Lower leg skin (tissue), 4 donors: ENCODE data around the gene CDCA8. TPM values are rescaled to one million over a fixed set of nuclear protein-coding genes. Genes with fewer than 3 reads are reported as not detected.
"Not testable (repeated sequence)": the region's sequence is repeated elsewhere in the genome, so short reads cannot be mapped to it uniquely, and the experiment has no call there.

Source experiments
- DNase-seq, 2 donors: peaks; one replicate each; pipeline ENCODE4 v3.0.0-alpha.2; 2019; ENCODE audit warnings: low spot score in 2 of 2
- H3K4me3 ChIP-seq: fragments of 200-600 bp; sonication (generic); 2 replicates; pipeline ENCODE4 v1.5.1; 2017; ENCODE audit warnings: mild to moderate bottlenecking, low read depth; ENCODE audit not compliant: poor library complexity, severe bottlenecking
- POLR2A ChIP-seq, 2 donors: fragments of 450-650 bp; IDR thresholded peaks; one replicate each; pipeline ENCODE4 v1.6.1; 2016 to 2017; ENCODE audit warnings: antibody characterized with exemption in 2 of 2, mild to moderate bottlenecking in 1 of 2, moderate library complexity in 1 of 2
- WGBS, 2 donors: methylation state at CpG; one replicate each; pipeline ENCODE4 v1.1.5; 2018; 5-methylcytosine and 5-hydroxymethylcytosine counted together
- intact Hi-C: fragments of 100-400 bp; cut with DNase I; formaldehyde crosslinking; loops from one replicate; pipeline ENCODE4 v1.15.0; 2023; ENCODE audit warnings: low total_unique reads
- total RNA-seq, 4 donors: library from RNA; depleted of rRNA; stranded (reverse); fragments of >200 nt; gene quantifications; one replicate each; pipeline ENCODE4 v1.1.0, GENCODE V29; 2016
- TF ChIP-seq, protein P1 (sequence below), 3 donors: fragments of 450-650 bp; IDR thresholded peaks; one replicate each; pipeline ENCODE4 v1.5.1; 2016; ENCODE audit warnings: antibody characterized with exemption in 3 of 3, mild to moderate bottlenecking in 3 of 3, moderate library complexity in 2 of 3

CDCA8 gene
- total RNA-seq, 4 donors from 2014 or later = 1.0 to 3.2 (median 1.8) TPM

GRCh38 chr1:37728416-37728815, 36.1 kb downstream of the CDCA8 start:
- peak in 1 of 2 donors; percentile 17 for DNase-seq
- TF ChIP-seq, protein P1, sequence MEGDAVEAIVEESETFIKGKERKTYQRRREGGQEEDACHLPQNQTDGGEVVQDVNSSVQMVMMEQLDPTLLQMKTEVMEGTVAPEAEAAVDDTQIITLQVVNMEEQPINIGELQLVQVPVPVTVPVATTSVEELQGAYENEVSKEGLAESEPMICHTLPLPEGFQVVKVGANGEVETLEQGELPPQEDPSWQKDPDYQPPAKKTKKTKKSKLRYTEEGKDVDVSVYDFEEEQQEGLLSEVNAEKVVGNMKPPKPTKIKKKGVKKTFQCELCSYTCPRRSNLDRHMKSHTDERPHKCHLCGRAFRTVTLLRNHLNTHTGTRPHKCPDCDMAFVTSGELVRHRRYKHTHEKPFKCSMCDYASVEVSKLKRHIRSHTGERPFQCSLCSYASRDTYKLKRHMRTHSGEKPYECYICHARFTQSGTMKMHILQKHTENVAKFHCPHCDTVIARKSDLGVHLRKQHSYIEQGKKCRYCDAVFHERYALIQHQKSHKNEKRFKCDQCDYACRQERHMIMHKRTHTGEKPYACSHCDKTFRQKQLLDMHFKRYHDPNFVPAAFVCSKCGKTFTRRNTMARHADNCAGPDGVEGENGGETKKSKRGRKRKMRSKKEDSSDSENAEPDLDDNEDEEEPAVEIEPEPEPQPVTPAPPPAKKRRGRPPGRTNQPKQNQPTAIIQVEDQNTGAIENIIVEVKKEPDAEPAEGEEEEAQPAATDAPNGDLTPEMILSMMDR (IDR thresholded peaks at IDR 0.05) = no peak
- no peak for TF ChIP-seq POLR2A (IDR thresholded peaks at IDR 0.05)
- intact Hi-C loops = no loop called here
- no peak overlapping the region for H3K4me3 ChIP-seq
- WGBS, 2 donors = 80 to 86% methylated on average over 4 of the region's 4 CpGs

DNA sequence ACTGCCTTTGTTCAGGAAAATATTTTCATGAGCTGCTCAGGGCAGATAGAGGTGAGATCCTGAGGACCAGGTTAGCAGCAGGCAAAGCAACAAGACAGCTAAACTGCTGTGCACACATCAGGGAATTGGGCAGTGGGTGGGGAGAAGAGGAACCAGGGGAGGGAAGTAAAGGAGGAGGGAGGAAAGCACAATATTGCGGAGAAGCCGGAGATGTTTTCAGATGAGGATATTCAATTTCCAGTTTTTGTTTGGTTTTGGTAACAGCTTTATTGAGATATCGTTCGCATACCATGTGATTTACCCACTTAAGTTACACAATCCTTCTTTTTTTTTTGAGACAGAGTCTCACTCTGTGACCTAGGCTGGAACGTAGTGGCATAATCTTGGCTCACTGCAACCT, 38.1 kb downstream of the CDCA8 start:
- DNase-seq = peak in 1 of 2 donors; percentile 15
- H3K4me3 ChIP-seq = no peak overlapping the region
- 73% methylated on average over 5 of the region's 5 CpGs for WGBS, 2 donors
- intact Hi-C loops = no loop called here
- TF ChIP-seq, protein P1 (IDR thresholded peaks at IDR 0.05) = no peak
- no peak for TF ChIP-seq POLR2A (IDR thresholded peaks at IDR 0.05)

DNA sequence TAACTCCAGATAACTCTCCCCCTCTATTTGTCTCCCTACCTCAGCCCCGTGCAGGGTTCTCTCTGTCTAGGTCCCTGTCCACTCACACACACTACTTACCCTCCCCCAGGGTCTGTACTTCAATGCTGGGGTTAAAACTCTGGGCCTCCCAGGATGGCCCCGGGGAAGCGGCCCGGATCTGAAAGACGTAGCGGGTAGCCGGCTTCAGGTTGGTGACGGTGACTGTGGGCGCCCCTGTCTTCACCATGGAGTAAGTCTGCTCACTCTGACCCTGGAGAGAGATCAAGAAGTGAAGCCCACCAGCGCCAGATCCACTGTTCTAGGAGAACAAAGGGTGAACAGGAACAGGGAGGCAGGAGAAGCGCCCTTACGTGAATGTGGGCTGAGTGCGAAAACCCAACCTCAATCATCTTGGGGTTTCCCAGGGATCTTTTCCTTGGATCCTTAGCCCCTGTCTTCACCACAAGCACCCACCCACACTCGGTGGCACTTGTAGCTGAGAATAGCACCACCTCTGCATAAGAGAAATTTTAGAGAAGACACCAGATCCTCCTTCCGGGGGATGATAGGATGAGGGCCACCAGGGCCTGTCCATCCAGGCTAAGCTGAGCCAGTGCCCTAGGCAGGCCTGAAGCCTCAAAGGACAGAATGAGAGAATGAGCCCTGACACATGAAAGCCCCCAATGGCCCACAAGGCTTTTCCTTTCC, 39.1 kb downstream of the CDCA8 start:
- DNase-seq = peak in 1 of 2 donors; percentile 82
- no peak overlapping the region for H3K4me3 ChIP-seq
- 89 to 90% methylated on average over 15 of the region's 15 CpGs for WGBS, 2 donors
- TF ChIP-seq, protein P1 (IDR thresholded peaks at IDR 0.05) = no peak
- no peak for TF ChIP-seq POLR2A (IDR thresholded peaks at IDR 0.05)
- intact Hi-C loops = no loop called here

DNA sequence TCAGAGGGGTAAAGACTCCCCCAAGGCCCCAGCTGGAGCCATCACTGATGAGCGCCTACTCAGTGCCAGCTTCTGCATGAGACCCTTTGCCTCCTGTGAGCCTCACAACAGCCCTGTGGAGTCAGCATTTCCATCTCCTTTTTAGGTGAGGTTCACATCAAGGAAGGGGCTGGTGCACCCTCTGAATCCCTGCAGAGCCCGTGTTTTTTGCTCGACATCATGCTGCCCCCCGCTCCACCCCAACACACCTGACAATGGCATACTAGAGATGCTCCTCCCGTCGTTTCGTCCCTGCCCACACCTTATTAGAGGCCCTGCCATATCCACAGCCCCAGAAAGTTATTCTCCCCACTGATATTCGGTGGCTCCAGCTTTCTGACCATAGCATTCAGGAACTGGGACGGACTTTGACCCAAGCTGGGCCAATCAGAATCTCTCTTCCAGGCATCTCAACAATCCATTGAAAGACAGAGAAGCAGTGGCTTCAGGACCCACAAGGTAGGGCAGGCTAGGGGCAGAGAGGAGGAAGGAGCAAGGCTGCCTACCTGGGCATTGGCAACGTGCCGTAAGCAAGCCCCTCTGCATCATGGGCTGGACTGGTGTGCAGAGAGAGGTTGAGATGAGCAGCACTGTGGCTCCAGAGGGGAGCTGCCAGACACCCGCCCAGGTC, 39.9 kb downstream of the CDCA8 start:
- DNase-seq = peak in 1 of 2 donors; percentile 65
- TF ChIP-seq, protein P1 (IDR thresholded peaks at IDR 0.05) = no peak
- no peak for TF ChIP-seq POLR2A (IDR thresholded peaks at IDR 0.05)
- intact Hi-C loops = no loop called here
- WGBS, 2 donors = 79 to 83% methylated on average over 12 of the region's 12 CpGs
- H3K4me3 ChIP-seq = no peak overlapping the region

- peak in 1 of 2 donors; percentile 72 for DNase-seq
- no peak for TF ChIP-seq POLR2A (IDR thresholded peaks at IDR 0.05)
- TF ChIP-seq, protein P1 (IDR thresholded peaks at IDR 0.05) = no peak
- whole genome bisulfite sequencing, 2 donors = 13 to 18% methylated on average over 32 of the region's 32 CpGs
- intact Hi-C loops = no loop called here
- H3K4me3 ChIP-seq = no peak overlapping the region
Observed at GRCh38 chr1:37734629-37735591, 42.6 kb downstream of the CDCA8 start.

DNA sequence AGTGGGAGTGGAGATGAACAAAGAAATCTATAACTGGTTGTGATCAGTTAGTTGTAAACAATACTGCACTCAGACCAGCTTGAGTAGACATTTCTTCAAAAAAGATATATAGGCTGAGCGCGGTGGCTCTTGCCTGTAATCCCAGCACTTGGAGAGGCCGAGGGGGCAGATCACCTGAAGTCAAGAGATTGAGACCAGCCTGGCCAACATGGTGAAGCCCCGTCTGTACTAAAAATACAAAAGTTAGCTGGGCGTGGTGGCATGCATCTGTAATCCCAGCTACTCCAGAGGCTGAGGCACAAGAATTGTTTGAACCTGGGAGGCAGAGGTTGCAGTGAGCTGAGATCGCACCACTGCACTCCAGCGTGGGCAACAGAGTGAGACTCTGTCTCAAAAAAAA, 45.7 kb downstream of the CDCA8 start:
- 75 to 79% methylated on average over 7 of the region's 7 CpGs for WGBS, 2 donors
- peak in 1 of 2 donors; percentile 52 for DNase-seq
- intact Hi-C loops, H3K4me3 ChIP-seq: not testable (repeated sequence)

DNA sequence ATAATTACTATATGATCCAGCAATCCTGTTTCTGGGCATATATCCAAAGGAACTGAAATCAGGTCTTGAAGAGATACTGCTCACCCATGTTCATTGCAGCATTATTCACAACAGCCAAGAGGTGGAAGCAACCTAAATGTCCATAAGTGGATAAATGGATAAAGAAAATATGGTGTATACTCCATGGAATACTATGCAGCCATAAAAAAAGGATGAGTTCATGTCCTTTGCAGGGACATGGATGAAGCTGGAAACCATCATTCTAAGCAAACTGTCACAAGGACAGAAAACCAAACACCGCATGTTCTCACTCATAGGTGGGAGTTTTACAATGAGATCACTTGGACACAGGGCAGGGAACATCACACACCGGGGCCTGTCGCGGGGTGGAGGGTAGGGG, 46.3 kb downstream of the CDCA8 start:
- 92 to 95% methylated on average over 4 of the region's 4 CpGs for WGBS, 2 donors

More for the DNA sequence above, 46.3 kb downstream of the CDCA8 start:
- intact Hi-C loops, H3K4me3 ChIP-seq: not testable (repeated sequence)
- peak in 1 of 2 donors; percentile 37 for DNase-seq
